HG03342 (cell line): ENCODE results near the gene VRK3.
"Not testable (repeated sequence)": the region's sequence is repeated elsewhere in the genome, so short reads cannot be mapped to it uniquely, and the experiment has no call there.

Experiments used
- ATAC-seq: cut with Tn5 transposase; IDR thresholded peaks from one replicate; pipeline ENCODE4 v1.9.1; 2021; ENCODE audit warnings: mild to moderate bottlenecking, moderate library complexity; ENCODE audit not compliant: unreplicated experiment

VRK3 gene

GRCh38 chr19:50025022-50025793, at the start of gene VRK3:
VRK3 (minus strand) TSS chr19:50025372; CDS start chr19:50016162, 9,210 bp downstream.
- peak; percentile 82 for ATAC-seq

GRCh38 chr19:50068382-50068781, 43.2 kb upstream of the VRK3 start:
- ATAC-seq: not testable (repeated sequence)

DNA sequence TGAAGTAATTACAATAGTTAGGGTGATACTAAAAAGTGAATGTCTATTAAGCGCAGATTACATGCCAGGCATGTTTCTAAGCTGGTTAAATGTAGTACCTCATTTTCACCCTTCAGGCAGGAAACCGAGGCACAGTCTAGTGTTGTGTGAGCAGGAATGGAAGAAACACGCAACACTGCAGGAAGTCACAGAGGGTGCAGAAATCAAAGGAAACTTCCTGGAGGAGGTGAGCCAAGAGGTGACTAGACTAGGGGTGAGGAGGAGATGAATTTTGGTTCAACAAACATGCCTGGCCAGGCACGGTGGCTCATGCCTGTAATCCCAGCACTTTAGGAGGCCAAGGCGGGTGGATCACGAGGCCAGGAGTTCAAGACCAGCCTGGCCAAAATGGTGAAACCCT, 42.4 kb upstream of the VRK3 start:
- no peak for ATAC-seq

DNA sequence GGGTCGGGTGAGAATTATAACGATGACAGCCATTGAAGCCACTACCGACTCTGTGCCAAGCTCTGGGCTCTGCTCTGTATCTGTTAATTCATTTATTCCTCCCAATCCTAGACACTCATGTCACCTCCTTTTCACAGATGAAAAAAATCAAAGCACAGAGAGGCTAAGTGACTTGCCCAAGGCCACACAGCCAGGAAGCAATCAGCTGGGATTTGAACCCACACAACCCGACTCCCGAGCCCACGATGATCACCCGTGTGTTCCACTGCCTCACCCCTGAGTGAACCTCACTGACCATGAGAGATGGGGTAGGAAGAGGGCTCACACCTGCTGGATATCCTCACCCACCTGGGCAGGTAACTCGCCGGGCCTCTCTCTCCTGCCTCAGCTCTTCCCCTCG, 40.8 kb upstream of the VRK3 start:
- no peak for ATAC-seq

DNA sequence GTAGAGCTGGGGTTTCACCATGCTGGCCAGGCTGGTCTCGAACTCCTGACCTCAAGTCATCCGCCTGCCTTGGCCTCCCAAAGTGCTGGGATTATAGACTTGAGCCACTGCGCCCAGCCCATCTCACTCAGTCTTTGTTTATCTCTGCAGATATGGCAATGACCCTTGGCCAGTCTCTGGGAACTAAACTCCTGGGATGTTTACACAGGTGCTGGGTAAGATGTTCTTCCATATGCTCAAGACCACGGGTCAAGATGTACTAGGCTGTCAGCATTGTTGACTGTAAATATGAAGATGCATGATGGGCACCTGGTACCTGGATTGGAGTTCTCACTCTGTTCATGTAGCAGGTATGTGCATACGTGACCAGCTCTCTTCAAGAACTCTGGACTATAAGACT, 36.5 kb upstream of the VRK3 start:
- no peak for ATAC-seq

- no peak for ATAC-seq
Measured at GRCh38 chr19:50060107-50060506, 34.9 kb upstream of the VRK3 start.

GRCh38 chr19:50059045-50059444, 33.9 kb upstream of the VRK3 start:
- no peak for ATAC-seq

DNA sequence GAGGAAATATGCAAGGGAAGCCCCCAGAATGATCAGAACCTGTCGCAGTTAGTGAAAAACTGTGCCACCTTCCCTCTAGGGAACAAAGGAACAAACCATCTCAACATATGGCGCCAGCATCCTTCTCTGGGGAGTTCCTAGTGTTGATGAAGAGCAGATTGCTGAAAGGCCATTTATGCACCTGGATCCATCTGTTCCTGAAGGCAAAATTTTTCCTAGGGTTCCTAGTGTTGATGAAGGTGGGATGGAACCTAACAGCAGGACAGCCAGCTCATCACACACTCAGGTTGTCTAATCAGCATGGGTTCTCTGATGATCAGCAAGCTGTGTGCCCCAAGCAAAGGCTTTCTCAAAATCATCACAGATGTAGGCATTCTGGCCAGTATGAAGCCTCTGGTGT, 33.3 kb upstream of the VRK3 start:
- ATAC-seq: no peak

DNA sequence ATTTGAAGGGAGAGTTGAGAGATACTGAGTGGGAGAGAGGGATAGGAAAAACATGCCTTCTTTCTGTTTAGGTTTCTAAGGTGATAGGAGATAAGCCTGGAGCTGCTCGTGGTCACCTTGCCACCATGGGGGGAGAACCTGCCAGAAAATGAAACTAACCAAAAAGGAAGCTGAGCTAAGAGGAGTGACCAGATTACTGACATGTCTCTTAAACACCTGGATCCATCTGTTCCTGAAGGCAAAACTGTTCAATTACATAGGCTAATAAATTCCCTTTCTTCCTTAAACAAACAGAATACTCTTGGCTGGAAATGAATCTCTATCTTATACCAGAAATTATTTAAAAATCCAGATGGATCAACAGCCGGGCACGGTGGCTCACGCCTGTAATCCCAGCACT, 27.9 kb upstream of the VRK3 start:
- ATAC-seq: no peak

DNA sequence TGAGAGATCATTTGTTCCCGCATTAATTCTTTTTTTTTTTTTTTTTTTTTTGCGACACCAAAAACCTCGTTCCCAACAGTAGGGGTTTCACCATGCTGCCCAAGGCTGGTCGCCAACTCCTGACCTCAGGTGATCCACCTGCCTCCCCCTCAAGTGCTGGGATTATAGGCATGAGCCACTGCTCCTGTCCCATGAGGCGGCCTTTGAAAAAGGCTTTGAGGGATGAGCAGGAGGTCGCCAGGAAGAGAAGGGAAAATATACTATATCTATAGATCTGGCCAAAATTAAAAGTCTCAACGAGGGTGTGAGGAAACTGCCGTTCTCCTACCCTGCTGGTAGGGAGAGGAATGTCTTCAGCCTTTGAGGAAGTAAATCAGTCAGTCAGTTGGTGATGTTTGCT, 26.8 kb upstream of the VRK3 start:
- ATAC-seq: no peak

- ATAC-seq: not testable (repeated sequence)
Measured at GRCh38 chr19:50051228-50051895, 26.2 kb upstream of the VRK3 start.

GRCh38 chr19:50050406-50051227, 25.4 kb upstream of the VRK3 start:
- no peak for ATAC-seq

DNA sequence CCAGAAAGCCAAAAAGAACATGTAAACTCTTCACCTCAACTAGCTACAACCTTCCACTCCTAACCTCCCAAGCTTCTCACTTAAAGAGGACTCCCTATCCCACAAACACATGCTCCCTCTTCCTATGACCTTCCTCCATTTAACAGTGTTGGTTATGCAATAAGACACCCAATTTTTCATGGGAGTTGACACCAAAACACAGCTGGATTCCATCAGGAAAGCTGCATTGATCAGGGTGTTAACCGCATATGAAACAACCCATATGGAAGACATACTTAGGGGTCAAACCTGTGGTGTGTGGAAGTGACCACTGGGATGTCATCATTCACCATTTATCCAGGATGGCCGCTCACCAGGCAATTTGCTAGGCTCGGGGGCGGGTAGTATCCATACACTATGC, 22.5 kb upstream of the VRK3 start:
- no peak for ATAC-seq

- no peak for ATAC-seq
Measured at GRCh38 chr19:50046649-50047503, 21.7 kb upstream of the VRK3 start.

- ATAC-seq: no peak
Measured at GRCh38 chr19:50044922-50045321, 19.8 kb upstream of the VRK3 start.

DNA sequence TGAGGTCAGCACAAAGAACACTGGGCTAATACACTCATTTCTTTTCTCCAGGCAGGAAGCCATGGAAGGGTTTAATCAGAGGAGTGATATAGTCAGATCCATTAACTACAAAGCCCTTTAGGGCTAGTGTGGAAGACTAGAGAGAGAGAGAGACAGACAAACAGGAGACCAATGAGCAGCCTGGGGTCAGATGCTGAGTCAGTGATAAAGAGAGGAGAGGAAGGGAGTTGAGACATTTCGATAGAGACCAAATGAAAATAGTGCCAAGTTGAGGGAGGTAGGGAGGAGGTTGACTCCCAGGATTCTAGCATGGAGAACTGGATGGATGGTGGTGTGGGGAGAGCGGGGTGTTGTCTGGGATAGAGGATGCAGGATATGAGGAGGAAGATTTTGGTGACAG, 18.8 kb upstream of the VRK3 start:
- ATAC-seq: no peak

DNA sequence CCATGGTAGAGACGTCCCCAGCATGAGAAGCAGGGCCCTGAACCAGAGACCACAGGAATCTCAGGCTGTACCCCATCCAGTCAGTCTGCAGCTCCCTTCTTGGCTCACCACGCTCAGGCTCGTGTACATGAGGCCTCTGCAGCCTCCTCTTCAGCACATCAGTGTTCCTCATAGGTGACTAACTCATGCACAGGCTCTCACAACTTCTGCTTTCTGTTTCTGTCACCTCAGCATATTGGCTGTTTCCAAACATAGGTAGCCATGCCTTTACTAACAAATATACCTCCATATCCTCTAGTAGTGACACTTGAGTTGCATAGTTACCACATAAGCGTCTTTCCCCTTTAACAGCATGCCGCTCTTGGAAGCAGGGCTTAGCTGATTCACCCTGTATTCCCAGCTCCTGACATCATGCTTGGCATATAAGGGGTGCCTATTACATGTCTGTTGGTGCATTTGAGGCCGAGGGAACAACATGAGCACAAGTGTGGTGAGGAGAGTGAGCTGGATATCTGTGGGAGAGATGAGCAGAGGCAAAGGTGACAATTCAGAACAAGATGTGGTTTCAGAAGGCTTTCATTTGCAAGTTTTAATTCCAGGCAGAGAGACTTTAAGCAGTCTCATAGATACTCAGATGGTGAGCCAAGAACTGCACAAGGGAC, 17.3 kb upstream of the VRK3 start:
- no peak for ATAC-seq

- no peak for ATAC-seq
Measured at GRCh38 chr19:50040967-50041366, 15.8 kb upstream of the VRK3 start.

DNA sequence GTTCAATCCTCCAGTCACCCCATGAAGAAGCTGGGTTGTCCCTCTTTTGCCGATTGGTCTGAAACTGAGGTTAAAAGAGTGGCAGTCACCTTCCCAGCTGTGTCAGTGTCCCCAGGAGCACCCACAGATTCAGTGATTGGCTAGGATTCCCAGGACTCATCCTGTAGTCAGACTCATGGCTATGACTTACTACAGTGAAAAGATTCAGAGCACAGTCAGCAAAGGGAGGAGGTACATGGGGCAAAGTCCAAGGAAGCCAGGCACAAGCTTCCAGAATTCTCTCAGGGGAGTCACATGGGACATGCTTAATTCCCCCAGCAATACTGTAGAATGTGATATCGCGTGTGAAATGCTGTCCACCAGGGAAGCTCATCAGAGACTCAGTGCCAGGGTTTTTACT, 14.8 kb upstream of the VRK3 start:
- no peak for ATAC-seq

GRCh38 chr19:50036908-50037307, 11.7 kb upstream of the VRK3 start:
- no peak for ATAC-seq
